GM19043 (cell line): ENCODE results near the gene HSD17B3.
"Not testable (repeated sequence)": the region's sequence is repeated elsewhere in the genome, so short reads cannot be mapped to it uniquely, and the experiment has no call there.

Experiments
- ATAC-seq: cut with Tn5 transposase; IDR thresholded peaks from one replicate; pipeline ENCODE4 v1.9.1; 2021; ENCODE audit warnings: low read depth; ENCODE audit not compliant: unreplicated experiment

The HSD17B3 gene

GRCh38 chr9:96241391-96241809 is 60.6 kb downstream of the HSD17B3 start:
- no peak for ATAC-seq

DNA sequence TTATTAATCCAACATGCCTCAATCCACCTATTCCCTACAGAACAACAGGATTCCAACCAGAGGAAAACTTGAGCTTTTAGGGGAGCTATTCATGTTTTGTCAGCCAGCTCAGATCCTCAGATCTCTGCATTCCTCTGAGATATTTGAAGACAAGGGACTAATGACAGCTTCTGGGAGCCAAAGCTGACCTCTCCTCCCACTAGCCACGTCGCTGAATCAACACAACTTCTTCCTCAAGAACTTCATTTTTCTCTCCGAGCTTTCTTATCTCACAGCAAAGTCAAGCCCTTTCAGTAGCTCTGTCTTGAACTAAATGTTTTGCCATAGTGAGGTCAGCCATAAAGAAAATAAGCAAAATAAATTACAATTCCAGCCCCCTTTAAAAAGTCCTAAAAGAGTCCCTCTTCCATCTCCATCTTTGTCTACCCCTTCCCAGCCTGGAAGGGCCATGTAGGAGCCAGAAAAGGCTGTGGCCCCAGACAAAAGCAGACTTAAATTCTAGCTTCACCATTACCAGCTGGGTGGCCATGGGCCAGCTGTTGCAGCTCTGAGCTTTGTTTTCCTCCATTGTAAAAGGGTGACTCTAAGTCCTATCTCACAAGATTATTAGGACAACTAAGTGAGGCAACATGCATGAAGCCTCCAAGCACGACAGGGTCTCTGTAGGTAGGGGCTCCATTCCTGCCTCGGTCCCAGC is 65.0 kb downstream of the HSD17B3 start:
- ATAC-seq, result no peak

DNA sequence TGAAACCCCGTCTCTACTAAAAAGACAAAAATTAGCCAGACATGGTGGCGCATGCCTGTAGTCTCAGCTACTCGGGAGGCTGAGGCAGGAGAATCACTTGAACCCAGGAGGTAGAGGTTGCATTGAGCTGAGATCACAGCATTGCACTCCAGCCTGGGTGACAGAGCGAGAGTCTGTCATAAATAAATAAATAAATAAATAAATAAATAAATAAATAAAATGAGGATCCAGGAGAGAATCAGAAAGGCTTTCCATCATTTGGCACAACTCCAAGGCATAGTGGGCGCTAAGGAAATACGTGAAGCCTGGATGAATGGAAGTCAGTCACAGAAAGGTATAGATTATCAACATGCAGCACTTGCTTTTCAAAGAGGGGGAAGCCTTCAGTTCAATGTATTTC is 65.6 kb downstream of the HSD17B3 start:
- not testable (repeated sequence) for ATAC-seq

- ATAC-seq, result no peak
Measured at GRCh38 chr9:96232539-96233241, 69.3 kb downstream of the HSD17B3 start.

DNA sequence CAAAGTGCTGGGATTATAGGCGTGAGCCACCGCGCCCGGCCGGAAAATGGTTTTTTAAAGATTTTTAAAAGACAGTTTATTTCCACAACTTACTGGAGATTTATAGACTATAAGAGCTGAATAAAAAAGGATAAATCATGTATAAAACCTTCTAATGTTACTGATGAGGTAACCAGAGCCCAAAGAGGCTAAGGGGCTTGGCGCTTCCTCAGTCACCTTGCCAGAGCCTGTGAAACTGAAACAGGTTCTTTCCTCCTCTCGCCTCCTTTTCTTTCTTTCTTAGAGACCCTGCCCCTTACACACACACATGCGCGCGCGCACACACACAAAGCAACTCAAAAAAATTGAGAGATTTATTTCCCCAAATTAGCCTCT is 69.8 kb downstream of the HSD17B3 start:
- ATAC-seq, result no peak

GRCh38 chr9:96230002-96230401 is 72.0 kb downstream of the HSD17B3 start:
- ATAC-seq, result no peak

DNA sequence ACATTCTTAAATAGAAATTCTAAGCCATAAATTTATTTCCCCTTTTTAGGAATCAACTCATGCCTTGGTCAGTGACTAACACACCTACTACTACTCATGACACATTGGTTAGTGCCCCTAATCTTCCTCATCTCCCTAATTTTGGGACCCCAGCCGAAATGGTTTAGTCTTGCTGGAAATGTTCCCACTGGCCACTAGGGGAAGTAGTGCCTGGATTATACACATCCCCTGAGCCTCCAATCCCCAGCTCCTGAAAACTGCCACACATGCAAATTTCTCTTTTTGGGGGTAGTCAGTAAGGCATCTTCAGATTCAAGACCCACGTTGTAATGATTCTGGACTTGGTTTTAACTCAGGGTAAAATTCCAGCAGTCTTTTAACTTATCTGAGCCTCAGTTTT is 79.8 kb downstream of the HSD17B3 start:
- no peak for ATAC-seq

DNA sequence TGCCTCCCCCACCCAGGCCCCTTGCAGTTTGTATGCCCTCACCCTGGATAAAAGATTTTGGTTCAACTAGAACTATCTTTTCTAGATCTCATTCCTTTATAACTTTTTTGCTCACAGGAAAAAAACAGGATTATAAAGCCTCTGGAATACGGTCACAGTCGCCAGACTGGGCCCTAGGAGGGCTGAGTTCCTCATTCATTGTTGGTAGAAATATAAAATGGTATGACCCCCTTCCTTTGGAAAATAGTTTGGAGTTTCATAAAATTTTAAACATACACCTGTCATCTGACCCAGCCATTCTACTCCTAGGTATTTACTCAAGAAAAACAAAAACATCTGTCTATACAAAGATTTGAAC is 82.1 kb downstream of the HSD17B3 start:
- ATAC-seq, result no peak

- ATAC-seq, result no peak
Measured at GRCh38 chr9:96219026-96219899, 82.7 kb downstream of the HSD17B3 start.

DNA sequence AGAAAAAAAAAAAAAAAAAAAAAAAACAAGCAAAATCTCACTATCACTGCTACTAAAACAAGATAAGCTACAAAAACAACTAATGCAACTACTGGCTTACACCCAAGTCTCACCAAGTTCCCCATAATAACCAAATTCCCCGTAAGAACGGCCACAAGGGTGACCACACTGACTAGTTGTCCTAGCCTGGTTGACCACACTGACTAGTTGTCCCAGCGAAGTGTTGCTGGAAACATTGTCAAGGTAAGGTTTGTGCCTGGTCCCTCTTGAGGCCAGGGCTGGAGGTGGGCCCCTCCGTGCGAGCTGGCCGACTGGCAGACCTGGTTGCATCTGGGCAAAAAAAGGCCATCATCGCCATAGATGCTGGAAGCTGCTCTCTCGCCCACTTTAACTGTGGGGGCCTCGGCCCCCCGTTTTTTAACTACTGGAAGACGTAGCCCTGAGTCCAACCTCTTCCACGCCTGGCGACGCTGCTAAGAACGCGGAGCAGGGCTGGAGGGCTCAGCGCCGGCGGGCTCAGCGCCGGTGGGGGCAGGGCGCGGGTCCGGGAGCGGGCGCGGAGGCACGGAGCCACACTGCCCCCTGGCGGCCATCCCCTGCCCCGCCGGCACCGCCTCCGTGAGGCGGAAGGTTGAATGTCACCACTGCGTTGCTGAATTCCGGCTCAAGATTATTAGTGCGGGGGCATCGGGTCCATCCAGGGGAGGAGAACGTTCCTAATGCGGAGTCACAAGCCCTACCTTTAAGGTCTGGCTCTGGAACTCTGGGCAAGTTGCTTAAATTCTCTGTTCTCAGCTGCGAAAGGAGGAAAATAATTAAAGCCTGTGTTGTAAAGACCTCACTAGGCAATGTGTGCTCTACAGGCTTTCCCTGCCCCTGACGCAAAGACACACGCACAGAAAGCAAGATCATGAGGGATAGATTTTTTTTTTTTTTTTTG is 84.0 kb downstream of the HSD17B3 start:
- peak; percentile 67 for ATAC-seq

GRCh38 chr9:96217294-96217707 is 84.7 kb downstream of the HSD17B3 start:
- ATAC-seq, result no peak

DNA sequence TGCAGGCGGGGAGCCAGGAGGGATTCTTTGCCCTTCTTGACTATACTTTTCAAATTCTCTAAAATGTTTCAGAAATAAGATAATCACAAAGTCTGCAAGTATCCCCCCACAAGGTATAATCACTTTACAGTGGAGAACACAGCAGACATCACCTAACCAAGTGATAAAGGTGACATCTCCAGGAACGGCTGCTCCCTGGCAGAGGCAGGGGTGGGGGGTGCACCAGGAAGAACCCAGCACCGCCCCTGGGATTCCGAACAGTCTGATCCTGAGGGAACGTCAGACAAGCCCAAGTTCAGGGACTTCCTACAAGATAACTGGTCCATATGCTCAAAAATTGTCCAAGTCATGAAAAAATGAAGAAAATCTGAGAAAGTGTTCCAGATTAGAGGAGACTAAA is 85.4 kb downstream of the HSD17B3 start:
- ATAC-seq, result no peak

GRCh38 chr9:96215841-96216240 is 86.1 kb downstream of the HSD17B3 start:
- ATAC-seq, result no peak

GRCh38 chr9:96214635-96215034 is 87.3 kb downstream of the HSD17B3 start:
- ATAC-seq, result no peak

DNA sequence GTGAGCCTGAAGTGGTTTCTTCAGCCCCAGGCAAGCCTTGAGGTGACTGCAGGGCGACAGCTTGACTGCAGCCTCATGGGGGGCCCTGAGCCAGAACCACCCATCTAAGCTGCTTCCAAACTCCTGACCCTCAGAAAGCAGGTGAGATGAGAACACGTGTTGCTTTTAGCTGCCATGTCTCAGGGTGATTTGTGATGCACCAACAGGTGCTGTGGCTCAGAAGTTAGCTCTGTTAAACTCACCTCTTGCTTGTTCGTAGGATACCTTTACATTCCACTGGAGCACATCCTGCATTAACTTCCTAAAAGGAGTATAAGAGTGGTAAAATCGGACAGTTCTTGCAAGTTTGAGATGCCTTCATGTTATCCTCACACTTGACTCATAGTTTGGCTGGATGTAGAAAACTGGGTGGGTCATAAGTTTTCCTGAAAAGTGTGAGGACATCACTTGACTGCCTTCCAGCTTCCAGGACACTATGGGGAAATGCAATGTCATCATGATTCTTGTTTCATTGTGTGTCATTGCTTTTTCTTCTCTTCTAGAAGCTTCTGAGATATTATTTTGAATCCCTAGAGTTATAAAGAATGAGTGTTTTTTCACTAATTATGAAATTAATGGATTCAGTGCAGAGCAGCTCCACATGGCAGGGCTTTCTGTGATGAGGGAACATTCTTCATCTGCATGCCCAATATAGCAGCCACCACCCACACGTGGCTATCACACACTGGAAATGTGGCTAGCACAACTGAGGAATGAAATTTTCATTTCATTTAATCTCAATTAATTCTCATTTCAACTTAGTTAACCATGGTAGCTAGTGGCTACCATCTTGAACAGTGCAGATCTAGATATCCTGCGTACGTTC is 92.3 kb downstream of the HSD17B3 start:
- no peak for ATAC-seq

- ATAC-seq, result no peak
Measured at GRCh38 chr9:96206156-96206751, 95.7 kb downstream of the HSD17B3 start.

DNA sequence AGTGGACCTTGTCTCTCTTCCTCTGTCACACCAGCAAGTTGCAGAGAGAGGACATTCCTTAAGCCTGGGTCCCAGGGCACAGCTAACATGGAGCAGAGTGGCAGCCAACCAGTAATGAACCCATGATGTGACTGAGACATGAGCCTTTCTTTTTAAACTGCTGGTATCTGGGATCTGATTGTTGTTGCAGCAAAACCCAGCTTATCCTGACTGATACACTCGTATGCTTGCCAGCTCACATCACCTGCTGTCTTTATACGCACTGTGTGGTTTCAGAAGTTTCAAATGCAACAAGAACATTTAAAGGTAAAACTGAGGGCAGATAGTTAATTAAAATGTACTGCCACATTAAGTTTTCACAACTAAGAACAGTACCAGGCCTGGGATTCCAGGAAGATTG is 97.1 kb downstream of the HSD17B3 start:
- no peak for ATAC-seq

- ATAC-seq, result no peak
Measured at GRCh38 chr9:96203867-96204501, 98.0 kb downstream of the HSD17B3 start.
